ENCODE measurements around the gene GRID2. TPM values are rescaled to one million over a fixed set of nuclear protein-coding genes. Genes with fewer than 3 reads are reported as not detected.

Gene GRID2
- total RNA-seq, 4 donors from 2014 or later: not detected

DNA sequence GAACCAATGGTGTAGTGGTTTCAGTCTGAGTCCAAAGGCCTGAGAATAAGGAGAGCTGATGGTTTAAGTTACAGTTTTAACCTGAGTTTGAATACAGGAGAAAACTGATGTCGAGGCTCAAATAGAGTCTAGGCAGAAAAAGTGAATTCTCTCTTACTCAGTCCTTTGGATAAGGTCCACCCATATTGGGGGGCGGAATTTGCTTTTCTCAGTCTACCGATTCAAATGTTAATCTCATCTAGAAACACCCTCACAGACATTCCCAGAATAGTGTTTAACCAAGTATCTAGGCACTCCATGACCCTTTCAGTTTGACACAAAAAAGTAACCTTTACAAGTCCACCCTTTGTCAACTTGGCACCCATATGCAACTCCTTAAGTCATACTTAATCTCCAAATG lies 216.0 kb downstream of the GRID2 start:
- TF ChIP-seq, protein P1, sequence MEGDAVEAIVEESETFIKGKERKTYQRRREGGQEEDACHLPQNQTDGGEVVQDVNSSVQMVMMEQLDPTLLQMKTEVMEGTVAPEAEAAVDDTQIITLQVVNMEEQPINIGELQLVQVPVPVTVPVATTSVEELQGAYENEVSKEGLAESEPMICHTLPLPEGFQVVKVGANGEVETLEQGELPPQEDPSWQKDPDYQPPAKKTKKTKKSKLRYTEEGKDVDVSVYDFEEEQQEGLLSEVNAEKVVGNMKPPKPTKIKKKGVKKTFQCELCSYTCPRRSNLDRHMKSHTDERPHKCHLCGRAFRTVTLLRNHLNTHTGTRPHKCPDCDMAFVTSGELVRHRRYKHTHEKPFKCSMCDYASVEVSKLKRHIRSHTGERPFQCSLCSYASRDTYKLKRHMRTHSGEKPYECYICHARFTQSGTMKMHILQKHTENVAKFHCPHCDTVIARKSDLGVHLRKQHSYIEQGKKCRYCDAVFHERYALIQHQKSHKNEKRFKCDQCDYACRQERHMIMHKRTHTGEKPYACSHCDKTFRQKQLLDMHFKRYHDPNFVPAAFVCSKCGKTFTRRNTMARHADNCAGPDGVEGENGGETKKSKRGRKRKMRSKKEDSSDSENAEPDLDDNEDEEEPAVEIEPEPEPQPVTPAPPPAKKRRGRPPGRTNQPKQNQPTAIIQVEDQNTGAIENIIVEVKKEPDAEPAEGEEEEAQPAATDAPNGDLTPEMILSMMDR (IDR thresholded peaks at IDR 0.05; ENCODE audit: low read depth): no peak

DNA sequence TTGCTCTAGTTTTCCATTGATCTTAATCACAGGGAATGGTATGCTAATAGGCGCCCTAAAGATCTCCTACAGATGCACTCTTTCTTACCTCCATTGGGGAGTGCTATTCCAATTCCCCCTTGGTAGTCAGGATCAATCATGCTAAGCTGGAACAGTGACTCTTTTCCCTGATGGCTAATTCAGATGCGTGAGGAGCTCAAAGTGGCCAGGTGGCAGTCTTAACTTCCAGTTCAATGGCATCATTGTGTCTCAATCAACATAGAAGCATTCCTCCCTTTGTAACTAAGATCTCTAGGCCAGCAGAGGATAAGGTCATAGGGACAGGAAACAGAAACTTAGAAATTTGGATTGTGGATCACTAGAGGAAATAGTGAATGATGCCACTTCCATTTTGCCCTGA lies 216.8 kb downstream of the GRID2 start:
- TF ChIP-seq, protein P1 (IDR thresholded peaks at IDR 0.05; ENCODE audit: low read depth): no peak

DNA sequence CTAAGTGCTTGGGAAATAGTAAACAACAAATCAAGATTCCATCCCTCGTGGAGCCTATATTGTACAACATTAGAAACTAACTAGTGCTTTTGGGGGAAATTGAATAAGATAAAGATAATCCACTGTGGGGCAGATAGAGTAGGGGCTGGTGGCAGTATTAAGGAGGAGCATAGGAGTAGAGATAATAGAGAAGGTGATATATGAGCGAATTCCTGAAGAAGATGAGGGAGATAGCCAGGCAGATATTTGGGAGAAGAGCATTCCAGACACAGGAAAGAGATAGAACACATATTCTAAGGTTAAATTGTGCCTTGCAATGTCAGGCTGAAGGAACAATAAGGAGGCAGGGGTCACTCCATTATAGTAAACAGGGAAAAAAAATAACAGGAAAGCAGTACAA lies 218.2 kb downstream of the GRID2 start:
- TF ChIP-seq, protein P1 (IDR thresholded peaks at IDR 0.05; ENCODE audit: low read depth): no peak

DNA sequence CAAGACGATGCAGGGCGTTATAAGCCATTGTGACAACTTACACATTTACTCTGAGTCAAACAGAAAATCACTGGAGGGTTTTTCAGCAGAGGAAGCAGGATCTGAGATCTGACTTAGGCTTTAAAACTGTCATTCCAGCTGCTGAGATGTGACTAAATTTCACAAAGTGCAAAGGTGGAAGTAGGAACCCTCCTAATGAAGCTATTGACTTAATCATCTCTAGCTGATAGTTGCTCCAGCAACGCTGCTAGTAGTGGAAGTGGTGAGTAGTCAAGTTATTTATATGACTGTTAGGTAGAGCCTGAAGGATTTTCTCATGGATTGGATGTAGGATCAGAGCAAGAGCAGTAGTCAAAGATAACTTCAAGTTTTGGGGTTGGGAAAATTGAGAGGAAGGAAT lies 218.6 kb downstream of the GRID2 start:
- TF ChIP-seq, protein P1 (IDR thresholded peaks at IDR 0.05; ENCODE audit: low read depth): no peak

DNA sequence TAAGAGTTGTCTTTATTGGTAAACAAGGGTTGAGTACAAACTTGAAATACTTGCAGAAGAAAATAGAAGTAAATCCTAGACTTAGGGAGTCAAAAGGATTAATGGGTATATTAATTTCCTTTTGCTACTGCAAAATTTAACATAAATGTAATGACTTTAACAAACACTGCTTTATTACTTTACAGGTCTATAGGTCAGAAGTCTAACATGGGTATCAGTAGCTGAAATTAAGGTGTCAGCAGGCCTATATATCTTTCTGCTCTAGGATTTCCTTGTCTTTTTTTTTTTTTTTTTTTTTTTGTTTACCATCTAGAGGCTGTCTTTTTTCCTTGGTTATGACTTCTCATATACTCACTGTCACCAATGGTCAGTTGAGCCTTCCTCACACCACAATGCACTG lies 220.4 kb downstream of the GRID2 start:
- TF ChIP-seq, protein P1 (IDR thresholded peaks at IDR 0.05; ENCODE audit: low read depth): no peak

DNA sequence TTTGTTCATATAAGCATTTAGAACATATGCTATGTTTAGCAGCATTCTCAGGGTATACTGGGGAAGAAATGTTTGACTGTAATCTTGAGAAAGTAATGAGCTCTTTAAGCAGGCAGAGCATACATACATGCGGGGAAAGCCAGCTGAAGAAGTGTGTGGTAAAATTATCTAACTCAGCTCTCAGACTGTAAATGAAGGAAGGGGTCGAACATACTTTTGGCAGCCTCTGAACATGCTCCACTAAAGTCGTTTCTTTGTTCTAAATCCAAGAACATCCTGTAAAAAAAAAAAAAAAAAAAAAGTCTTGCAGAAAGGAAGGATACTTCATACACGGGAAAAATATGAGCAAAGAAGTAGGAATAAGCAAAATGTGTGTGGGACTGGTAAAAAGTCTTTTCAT lies 224.8 kb downstream of the GRID2 start:
- TF ChIP-seq, protein P1 (IDR thresholded peaks at IDR 0.05; ENCODE audit: low read depth): no peak

DNA sequence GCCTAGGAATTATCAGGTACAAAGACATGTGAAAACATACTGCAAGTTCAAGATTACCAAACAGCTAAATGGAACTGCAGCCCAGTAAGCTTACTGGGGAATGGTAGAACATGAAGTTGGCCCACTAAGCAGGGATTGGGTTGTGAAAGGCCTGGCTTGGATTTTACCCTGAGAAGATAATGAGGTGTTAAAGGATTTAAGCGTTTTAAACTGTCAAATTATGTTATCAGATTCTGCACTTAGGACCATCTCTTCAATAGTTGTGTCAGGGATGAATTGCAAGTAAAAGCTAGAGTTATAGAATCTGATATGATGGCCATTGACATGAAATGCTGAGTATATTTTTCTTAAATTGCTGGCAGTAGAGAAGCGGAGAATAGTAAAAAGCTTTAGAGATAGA lies 225.7 kb downstream of the GRID2 start:
- TF ChIP-seq, protein P1 (IDR thresholded peaks at IDR 0.05; ENCODE audit: low read depth): no peak
